ENCODE results near the gene TMOD1.

DNA sequence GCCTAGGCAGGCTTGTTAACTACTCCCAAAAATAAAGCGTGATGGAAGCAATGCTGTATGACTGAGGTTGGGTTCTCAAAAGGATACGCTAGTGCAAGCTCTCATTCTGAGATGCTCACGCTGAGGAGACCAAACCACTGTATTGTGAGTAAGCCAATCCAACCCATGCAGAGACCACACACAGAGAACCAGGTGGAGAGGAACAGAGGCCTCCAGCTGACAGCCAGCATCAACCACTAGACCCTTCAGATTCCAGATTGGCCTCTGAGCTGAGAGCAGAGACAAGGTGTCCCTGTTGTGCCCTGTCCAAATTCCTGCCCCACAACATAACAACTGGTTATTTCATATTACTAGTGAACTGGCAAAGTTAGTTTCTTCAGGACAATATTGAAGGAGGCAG is 127.2 kb downstream of the TMOD1 start:
- no peak for TF ChIP-seq GATA3 (IDR thresholded peaks at IDR 0.05; ENCODE audit: low read depth, low read length)
- TF ChIP-seq GATA2 (IDR thresholded peaks at IDR 0.05; ENCODE audit: low read depth, low read length) = no peak

Measured in SH-SY5Y (cell line).